Lower leg skin (tissue), 4 donors: ENCODE measurements around the gene GREB1. TPM values are rescaled to one million over a fixed set of nuclear protein-coding genes. Genes with fewer than 3 reads are reported as not detected.

Experiments used
- DNase-seq, 2 donors: peaks; one replicate each; pipeline ENCODE4 v3.0.0-alpha.2; 2019; ENCODE audit warnings: low spot score in 2 of 2
- H3K4me3 ChIP-seq: fragments of 200-600 bp; sonication (generic); 2 replicates; pipeline ENCODE4 v1.5.1; 2017; ENCODE audit warnings: mild to moderate bottlenecking, low read depth; ENCODE audit not compliant: poor library complexity, severe bottlenecking
- POLR2A ChIP-seq, 2 donors: fragments of 450-650 bp; IDR thresholded peaks; one replicate each; pipeline ENCODE4 v1.6.1; 2016 to 2017; ENCODE audit warnings: antibody characterized with exemption in 2 of 2, mild to moderate bottlenecking in 1 of 2, moderate library complexity in 1 of 2
- WGBS, 2 donors: methylation state at CpG; one replicate each; pipeline ENCODE4 v1.1.5; 2018; 5-methylcytosine and 5-hydroxymethylcytosine counted together
- intact Hi-C: fragments of 100-400 bp; cut with DNase I; formaldehyde crosslinking; loops from one replicate; pipeline ENCODE4 v1.15.0; 2023; ENCODE audit warnings: low total_unique reads
- total RNA-seq, 4 donors: library from RNA; depleted of rRNA; stranded (reverse); fragments of >200 nt; gene quantifications; one replicate each; pipeline ENCODE4 v1.1.0, GENCODE V29; 2016
- TF ChIP-seq, protein P1 (sequence below), 3 donors: fragments of 450-650 bp; IDR thresholded peaks; one replicate each; pipeline ENCODE4 v1.5.1; 2016; ENCODE audit warnings: antibody characterized with exemption in 3 of 3, mild to moderate bottlenecking in 3 of 3, moderate library complexity in 2 of 3

Gene GREB1
- total RNA-seq, 4 donors from 2014 or later: 2.4 to 12.2 (median 4.0) TPM

DNA sequence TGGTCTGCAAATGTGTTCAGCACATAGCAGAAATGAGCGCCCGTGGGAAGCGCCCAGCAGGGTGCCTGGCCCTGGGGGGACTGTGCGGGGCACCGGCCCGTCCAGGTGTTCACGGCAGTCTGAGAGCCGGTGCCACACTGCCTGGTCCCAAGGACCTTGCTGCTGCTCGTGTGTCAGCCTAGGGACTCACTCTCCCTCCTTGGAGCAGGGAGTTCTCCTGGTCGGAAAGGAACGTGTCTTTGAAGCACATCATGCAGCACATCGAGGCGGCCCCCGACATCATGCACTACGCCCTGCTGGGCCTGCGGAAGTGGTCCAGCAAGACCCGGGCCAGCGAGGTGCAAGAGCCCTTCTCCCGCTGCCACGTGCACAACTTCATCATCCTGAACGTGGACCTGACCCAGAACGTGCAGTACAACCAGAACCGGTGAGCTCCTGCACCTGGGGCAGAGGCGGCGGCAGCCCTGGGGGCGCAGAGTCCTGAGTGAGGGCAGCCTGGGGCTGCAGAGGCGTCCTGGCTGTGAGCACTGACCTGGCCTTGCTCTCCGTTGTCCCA, 100.2 kb downstream of the GREB1 start:
- DNase-seq: no peak
- 90 to 92% methylated on average over 28 of the region's 28 CpGs for WGBS, 2 donors
- intact Hi-C loops: no loop called here
- H3K4me3 ChIP-seq: no peak overlapping the region
- TF ChIP-seq, protein P1, sequence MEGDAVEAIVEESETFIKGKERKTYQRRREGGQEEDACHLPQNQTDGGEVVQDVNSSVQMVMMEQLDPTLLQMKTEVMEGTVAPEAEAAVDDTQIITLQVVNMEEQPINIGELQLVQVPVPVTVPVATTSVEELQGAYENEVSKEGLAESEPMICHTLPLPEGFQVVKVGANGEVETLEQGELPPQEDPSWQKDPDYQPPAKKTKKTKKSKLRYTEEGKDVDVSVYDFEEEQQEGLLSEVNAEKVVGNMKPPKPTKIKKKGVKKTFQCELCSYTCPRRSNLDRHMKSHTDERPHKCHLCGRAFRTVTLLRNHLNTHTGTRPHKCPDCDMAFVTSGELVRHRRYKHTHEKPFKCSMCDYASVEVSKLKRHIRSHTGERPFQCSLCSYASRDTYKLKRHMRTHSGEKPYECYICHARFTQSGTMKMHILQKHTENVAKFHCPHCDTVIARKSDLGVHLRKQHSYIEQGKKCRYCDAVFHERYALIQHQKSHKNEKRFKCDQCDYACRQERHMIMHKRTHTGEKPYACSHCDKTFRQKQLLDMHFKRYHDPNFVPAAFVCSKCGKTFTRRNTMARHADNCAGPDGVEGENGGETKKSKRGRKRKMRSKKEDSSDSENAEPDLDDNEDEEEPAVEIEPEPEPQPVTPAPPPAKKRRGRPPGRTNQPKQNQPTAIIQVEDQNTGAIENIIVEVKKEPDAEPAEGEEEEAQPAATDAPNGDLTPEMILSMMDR (IDR thresholded peaks at IDR 0.05): no peak
- no peak for TF ChIP-seq POLR2A (IDR thresholded peaks at IDR 0.05)

DNA sequence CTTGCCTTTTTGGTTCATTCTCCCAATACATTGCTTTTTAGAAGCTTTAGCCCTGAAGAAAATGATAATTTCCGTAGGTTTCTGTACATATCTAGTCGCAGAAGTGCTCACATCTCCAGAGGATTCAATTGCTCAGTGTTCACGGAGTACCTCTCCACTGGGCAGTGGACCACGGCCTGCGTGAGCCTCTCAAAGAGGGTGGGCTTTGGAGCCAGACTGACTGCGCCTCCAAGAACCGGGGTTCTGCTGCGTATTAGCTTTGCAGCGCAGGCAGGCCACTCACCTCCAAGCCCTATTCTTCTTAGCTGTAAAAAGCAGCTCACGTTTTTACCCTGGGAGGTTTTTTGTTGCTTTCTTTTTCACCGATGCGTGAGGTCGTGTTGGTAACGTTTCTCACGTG, 100.7 kb downstream of the GREB1 start:
- no peak for DNase-seq
- TF ChIP-seq, protein P1 (IDR thresholded peaks at IDR 0.05): no peak
- TF ChIP-seq POLR2A (IDR thresholded peaks at IDR 0.05): no peak
- no peak overlapping the region for H3K4me3 ChIP-seq
- intact Hi-C loops: no loop called here
- 91 to 92% methylated on average over 15 of the region's 15 CpGs for WGBS, 2 donors

GRCh38 chr2:11635141-11635540, 101.3 kb downstream of the GREB1 start:
- no peak for DNase-seq
- H3K4me3 ChIP-seq: no peak overlapping the region
- intact Hi-C loops: no loop called here
- 92 to 95% methylated on average over 11 to 15 of the region's 15 CpGs for WGBS, 2 donors
- TF ChIP-seq POLR2A (IDR thresholded peaks at IDR 0.05): no peak
- TF ChIP-seq, protein P1 (IDR thresholded peaks at IDR 0.05): no peak

DNA sequence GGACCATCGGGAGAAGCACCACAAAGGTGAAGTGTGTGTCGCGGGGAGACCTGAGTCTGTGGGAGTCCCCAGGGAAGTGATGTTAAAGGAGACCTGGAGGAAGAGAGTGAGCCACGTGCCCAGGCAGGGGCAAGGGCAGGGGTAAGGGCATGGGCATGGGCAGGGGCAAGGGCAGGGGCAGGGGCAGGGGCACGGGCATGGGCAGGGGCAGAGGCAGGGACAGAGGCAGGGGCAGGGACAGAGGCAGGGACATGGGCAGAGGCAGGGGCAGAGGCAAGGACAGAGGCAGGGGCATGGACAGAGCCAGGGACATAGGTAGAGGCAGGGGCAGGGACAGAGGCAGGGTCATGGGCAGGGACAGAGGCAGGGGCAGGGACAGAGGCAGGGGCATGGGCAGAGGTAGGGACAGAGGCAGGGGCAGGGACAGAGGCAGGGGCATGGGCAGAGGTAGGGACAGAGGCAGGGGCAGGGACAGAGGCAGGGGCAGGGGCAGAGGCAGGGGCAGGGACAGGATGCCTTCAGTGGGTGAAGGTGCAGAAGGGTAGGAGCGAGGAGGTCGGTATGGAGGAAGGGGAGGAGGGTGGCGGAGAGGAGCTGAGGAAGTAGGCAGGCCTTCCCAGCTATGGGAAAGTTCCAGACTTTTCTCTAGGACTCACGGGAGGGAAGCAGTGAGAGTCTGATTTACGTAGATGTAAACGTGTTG, 102.9 kb downstream of the GREB1 start:
- intact Hi-C loops: no loop called here
- DNase-seq: no peak
- 64 to 73% methylated on average over 11 of the region's 11 CpGs for WGBS, 2 donors
- TF ChIP-seq, protein P1 (IDR thresholded peaks at IDR 0.05): no peak
- TF ChIP-seq POLR2A (IDR thresholded peaks at IDR 0.05): no peak
- H3K4me3 ChIP-seq: no peak overlapping the region

DNA sequence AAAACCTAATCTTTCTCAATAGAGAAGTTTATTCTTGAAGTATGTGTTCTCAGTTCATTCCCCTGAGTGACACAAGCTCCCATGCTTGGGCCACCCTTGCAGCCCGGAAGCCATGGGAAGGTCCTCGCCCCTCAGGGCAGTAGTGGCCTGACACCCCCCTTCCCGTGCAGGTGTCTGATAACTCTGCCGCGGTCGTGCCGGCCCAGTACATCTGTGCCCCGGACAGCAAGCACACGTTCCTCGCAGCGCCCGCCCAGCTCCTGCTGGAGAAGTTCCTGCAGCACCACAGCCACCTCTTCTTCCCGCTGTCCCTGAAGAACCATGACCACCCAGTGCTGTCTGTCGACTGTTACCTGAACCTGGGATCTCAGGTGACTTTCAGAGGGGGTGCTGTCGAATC, 103.7 kb downstream of the GREB1 start:
- no peak for DNase-seq
- TF ChIP-seq, protein P1 (IDR thresholded peaks at IDR 0.05): no peak
- no peak for TF ChIP-seq POLR2A (IDR thresholded peaks at IDR 0.05)
- H3K4me3 ChIP-seq: no peak overlapping the region
- WGBS, 2 donors: 86 to 94% methylated on average over 15 of the region's 15 CpGs
- intact Hi-C loops: no loop called here
